CD14-positive monocyte (primary cell): Measurements from ENCODE around the gene EEPD1. TPM values are rescaled to one million over a fixed set of nuclear protein-coding genes. Genes with fewer than 3 reads are reported as not detected.

Experiments used
- DNase-seq, 3 donors: peaks; one replicate each; pipeline ENCODE4 v3.0.0-alpha.2; 2011 to 2022
- H2AFZ ChIP-seq: 2 replicates; pipeline ENCODE4 v1.6.0; 2012; ENCODE audit warnings: mild to moderate bottlenecking, low read depth, low read length, inconsistent platforms; ENCODE audit not compliant: insufficient read depth, poor library complexity, severe bottlenecking
- H3K27ac ChIP-seq, 2 donors: 1 replicate in 1 of 2; 2 replicates in 1 of 2; pipeline ENCODE4 v1.5.1; 2012 to 2013; ENCODE audit warnings: low read length in 2 of 2, control low read depth in 1 of 2, inconsistent platforms in 1 of 2, low read depth in 1 of 2, mild to moderate bottlenecking in 1 of 2
- H3K27me3 ChIP-seq, 2 donors: one replicate each; pipeline versions ENCODE4 v1.6.0 to v1.6.1; 2011 to 2013; ENCODE audit warnings: low read length in 2 of 2; ENCODE audit not compliant: control insufficient read depth in 2 of 2, insufficient read depth in 2 of 2
- H3K36me3 ChIP-seq, 2 donors: replicated peaks in 1 of 2; 1 replicate in 1 of 2; 2 replicates in 1 of 2; pipeline versions ENCODE4 v1.5.1 to v1.6.1; 2012 to 2013; ENCODE audit warnings: low read length in 2 of 2, control low read depth in 1 of 2, inconsistent platforms in 1 of 2, mild to moderate bottlenecking in 1 of 2; ENCODE audit not compliant: insufficient read depth in 2 of 2, control insufficient read depth in 1 of 2
- H3K4me1 ChIP-seq, 2 donors: 1 replicate in 1 of 2; 2 replicates in 1 of 2; pipeline versions ENCODE4 v1.5.1 to v1.6.1; 2012 to 2013; ENCODE audit warnings: low read length in 2 of 2, control low read depth in 1 of 2, inconsistent platforms in 1 of 2, mild to moderate bottlenecking in 1 of 2, moderate library complexity in 1 of 2; ENCODE audit not compliant: insufficient read depth in 2 of 2, control insufficient read depth in 1 of 2
- H3K4me2 ChIP-seq: replicated peaks from 2 replicates; pipeline ENCODE3; 2012; ENCODE audit warnings: low read length, moderate library complexity, mild to moderate bottlenecking; ENCODE audit not compliant: poor library complexity, severe bottlenecking; ENCODE audit errors: extremely low read depth
- H3K4me3 ChIP-seq, 3 experiments: fragments of 200-600 bp in 1 of 3; sonication (generic) in 1 of 3; replicated peaks in 1 of 3; 1 replicate in 2 of 3; 2 replicates in 1 of 3; pipeline ENCODE4 v1.5.1; 2011 to 2013; ENCODE audit warnings: low read length in 3 of 3, mild to moderate bottlenecking in 3 of 3, control low read depth in 2 of 3, low read depth in 2 of 3, inconsistent platforms in 1 of 3, moderate library complexity in 1 of 3
- H3K79me2 ChIP-seq: 2 replicates; pipeline ENCODE4 v1.6.0; 2012; ENCODE audit warnings: mild to moderate bottlenecking, control low read depth, inconsistent platforms, low read length, moderate library complexity; ENCODE audit not compliant: insufficient read depth
- H3K9ac ChIP-seq: 2 replicates; pipeline ENCODE4 v1.6.0; 2017; ENCODE audit warnings: low read length, mild to moderate bottlenecking; ENCODE audit not compliant: insufficient read depth, poor library complexity, severe bottlenecking
- H3K9me3 ChIP-seq, 2 donors: replicated peaks in 1 of 2; 1 replicate in 1 of 2; 2 replicates in 1 of 2; pipeline versions ENCODE4 v1.5.1 to v1.6.1; 2012 to 2013; ENCODE audit warnings: low read length in 2 of 2, control low read depth in 1 of 2; ENCODE audit not compliant: control insufficient read depth in 1 of 2, insufficient read depth in 1 of 2
- H4K20me1 ChIP-seq: 2 replicates; pipeline ENCODE4 v1.6.0; 2012; ENCODE audit warnings: mild to moderate bottlenecking, low read length, control low read depth, moderate library complexity; ENCODE audit not compliant: insufficient read depth
- H3K27ac Mint-ChIP-seq, 7 donors: one replicate each; pipeline ENCODE4 v1.8.0; 2020; ENCODE audit warnings: mild to moderate bottlenecking in 7 of 7, mixed read lengths in 7 of 7, moderate library complexity in 6 of 7, inconsistent platforms in 2 of 7
- H3K27me3 Mint-ChIP-seq, 3 donors: one replicate each; pipeline ENCODE4 v1.8.0; 2021 to 2022; ENCODE audit warnings: low read depth in 3 of 3, mild to moderate bottlenecking in 3 of 3, mixed read lengths in 3 of 3, moderate library complexity in 3 of 3, inconsistent platforms in 1 of 3
- H3K36me3 Mint-ChIP-seq, 2 donors: one replicate each; pipeline ENCODE4 v1.8.0; 2020; ENCODE audit warnings: mixed read lengths in 2 of 2, inconsistent platforms in 1 of 2, mild to moderate bottlenecking in 1 of 2
- H3K4me1 Mint-ChIP-seq: one replicate; pipeline ENCODE4 v1.8.0; 2020; ENCODE audit warnings: mild to moderate bottlenecking, mixed read lengths
- H3K4me3 Mint-ChIP-seq, 2 donors: one replicate each; pipeline ENCODE4 v1.8.0; 2020; ENCODE audit warnings: mild to moderate bottlenecking in 2 of 2, mixed read lengths in 2 of 2, moderate library complexity in 1 of 2
- H3K9me3 Mint-ChIP-seq, 7 donors: one replicate each; pipeline ENCODE4 v1.8.0; 2020 to 2022; ENCODE audit warnings: mixed read lengths in 7 of 7, mild to moderate bottlenecking in 6 of 7, moderate library complexity in 6 of 7, inconsistent platforms in 2 of 7
- WGBS: methylation state at CpG from one replicate; pipeline ENCODE4 v1.1.5; 2013; ENCODE audit warnings: missing lambda C conversion rate; ENCODE audit not compliant: insufficient coverage; 5-methylcytosine and 5-hydroxymethylcytosine counted together
- intact Hi-C, 2 donors: fragments of 100-400 bp; cut with micrococcal nuclease; formaldehyde crosslinking; loops; one replicate each; pipeline versions ENCODE4 v1.15.0 to v1.15.1; 2023
- polyA plus RNA-seq, 3 donors: library from polyadenylated mRNA; depleted of rRNA in 1 of 3; unstranded in 2 of 3; stranded (reverse) in 1 of 3; fragments of 300-500 nt in 2 of 3; fragments of >200 nt in 1 of 3; fragmentation: Illumina TruSeq in 2 of 3; gene quantifications; 1 replicate in 2 of 3; 2 replicates in 1 of 3; pipeline ENCODE4 v1.2.3, GENCODE V29; 2012 to 2021
- TF ChIP-seq, protein P1 (sequence below): fragments of 200-600 bp; IDR thresholded peaks from one replicate; pipeline ENCODE4 v1.8.0; 2022; ENCODE audit warnings: antibody characterized with exemption, mild to moderate bottlenecking

Gene EEPD1
- polyA plus RNA-seq, 3 donors = 8.6 to 14.4 (median 12.6) TPM

DNA sequence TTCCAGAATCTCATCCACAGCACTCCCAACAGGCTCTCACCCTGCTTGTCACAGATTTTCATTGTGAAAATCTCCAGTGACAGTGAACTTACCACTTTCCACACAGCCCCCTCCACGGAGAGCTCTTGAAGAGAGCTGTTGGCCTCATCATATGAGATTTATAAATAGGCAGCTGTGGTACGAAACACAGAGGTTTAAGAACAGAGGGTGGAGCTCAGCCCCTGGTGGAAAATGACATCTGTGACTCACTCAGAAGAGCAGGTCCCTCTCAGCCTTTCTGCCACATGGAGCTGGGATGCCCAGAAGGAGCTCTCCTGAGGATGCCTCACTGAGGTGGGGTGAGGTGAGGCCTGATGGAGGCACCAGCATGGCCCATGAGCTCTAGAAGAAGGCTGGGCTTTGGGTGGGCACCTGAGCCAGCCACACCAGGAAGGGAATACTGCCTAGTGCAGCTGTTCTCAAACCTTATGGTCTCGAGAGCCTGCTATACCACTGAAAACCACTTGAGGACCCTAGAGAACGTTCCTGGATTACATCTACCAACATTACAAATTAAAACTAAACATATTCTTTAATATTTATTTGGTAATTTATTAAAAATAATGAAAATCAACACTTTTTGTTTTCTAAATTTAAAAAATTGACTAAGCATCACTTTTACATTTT is 25.8 kb upstream of the EEPD1 start:
- peaks cover 2 to 12% (median 8%) of the 10 kb centered on the region in 7 donors for H3K9me3 Mint-ChIP-seq
- Histone ChIP-seq H3K4me3 (no peak overlapping the region), H3K9ac (no peak overlapping the region), H3K79me2 (no peaks in the 10 kb centered on the region), H2AFZ (no peak overlapping the region), H3K4me2 (no peak overlapping the region), H3K36me3 (no peaks in the 10 kb centered on the region), H4K20me1 (no peaks in the 10 kb centered on the region), H3K27ac (no peak overlapping the region), H3K4me1 (peaks cover 0 to 17% of the 10 kb centered on the region in 2 donors), H3K27me3 (no peaks in the 10 kb centered on the region), H3K9me3 (no peaks in the 10 kb centered on the region)
- intact Hi-C loops = no loop called here
- WGBS = 14% methylated on average over 1 of the region's 4 CpGs
- no peaks in the 10 kb centered on the region for H3K36me3 Mint-ChIP-seq
- H3K4me1 Mint-ChIP-seq = peaks cover 42% of the 10 kb centered on the region
- peak overlapping the region in 2 of 7 donors; percentile 23 to 27 for H3K27ac Mint-ChIP-seq
- TF ChIP-seq, protein P1, sequence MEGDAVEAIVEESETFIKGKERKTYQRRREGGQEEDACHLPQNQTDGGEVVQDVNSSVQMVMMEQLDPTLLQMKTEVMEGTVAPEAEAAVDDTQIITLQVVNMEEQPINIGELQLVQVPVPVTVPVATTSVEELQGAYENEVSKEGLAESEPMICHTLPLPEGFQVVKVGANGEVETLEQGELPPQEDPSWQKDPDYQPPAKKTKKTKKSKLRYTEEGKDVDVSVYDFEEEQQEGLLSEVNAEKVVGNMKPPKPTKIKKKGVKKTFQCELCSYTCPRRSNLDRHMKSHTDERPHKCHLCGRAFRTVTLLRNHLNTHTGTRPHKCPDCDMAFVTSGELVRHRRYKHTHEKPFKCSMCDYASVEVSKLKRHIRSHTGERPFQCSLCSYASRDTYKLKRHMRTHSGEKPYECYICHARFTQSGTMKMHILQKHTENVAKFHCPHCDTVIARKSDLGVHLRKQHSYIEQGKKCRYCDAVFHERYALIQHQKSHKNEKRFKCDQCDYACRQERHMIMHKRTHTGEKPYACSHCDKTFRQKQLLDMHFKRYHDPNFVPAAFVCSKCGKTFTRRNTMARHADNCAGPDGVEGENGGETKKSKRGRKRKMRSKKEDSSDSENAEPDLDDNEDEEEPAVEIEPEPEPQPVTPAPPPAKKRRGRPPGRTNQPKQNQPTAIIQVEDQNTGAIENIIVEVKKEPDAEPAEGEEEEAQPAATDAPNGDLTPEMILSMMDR = no peak
- H3K27me3 Mint-ChIP-seq = peaks cover 0 to 4% (median 2%) of the 10 kb centered on the region in 3 donors
- no peak for DNase-seq
- H3K4me3 Mint-ChIP-seq = no peak overlapping the region

DNA sequence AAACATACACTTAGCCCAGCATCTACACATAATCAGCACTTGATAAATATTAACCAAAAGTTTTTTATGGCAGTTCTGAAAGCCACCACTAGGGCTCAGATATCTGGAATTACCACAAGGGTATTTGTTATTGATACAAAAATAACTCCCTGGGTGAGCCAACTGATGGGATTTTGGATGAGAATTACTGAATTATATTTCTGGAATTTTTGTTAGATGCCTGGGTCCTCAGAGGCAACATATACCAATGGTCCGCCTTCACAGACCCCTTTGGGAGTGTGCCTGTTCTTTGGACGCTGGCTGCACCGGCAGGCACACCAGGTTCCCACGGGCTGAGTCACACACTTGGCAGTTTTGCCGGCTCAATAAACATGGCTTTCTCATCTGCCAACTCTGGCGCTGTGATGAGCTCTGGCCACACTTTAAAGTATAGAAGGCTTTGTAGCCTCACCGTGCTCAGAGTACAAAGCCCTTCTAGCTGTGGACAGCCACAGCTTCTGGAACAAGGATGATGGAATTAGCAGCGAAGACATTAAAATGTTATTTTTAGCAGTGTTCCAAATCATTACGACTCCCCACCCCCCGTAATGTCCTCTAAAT is 24.5 kb upstream of the EEPD1 start:
- Mint-ChIP-seq H3K4me1 (peaks cover 29% of the 10 kb centered on the region), H3K36me3 (no peaks in the 10 kb centered on the region), H3K9me3 (peaks cover 0 to 4% (median 2%) of the 10 kb centered on the region in 7 donors), H3K4me3 (no peak overlapping the region), H3K27me3 (peaks cover 0 to 2% (median 0%) of the 10 kb centered on the region in 3 donors), H3K27ac (no peak overlapping the region)
- TF ChIP-seq, protein P1 = peak; percentile 83
- H3K27me3 ChIP-seq = no peaks in the 10 kb centered on the region
- H3K9ac ChIP-seq = no peak overlapping the region
- peaks cover 0 to 14% of the 10 kb centered on the region in 2 donors for H3K4me1 ChIP-seq
- intact Hi-C loops = no loop called here
- no peak overlapping the region for H3K27ac ChIP-seq
- H3K4me2 ChIP-seq = no peak overlapping the region
- no peaks in the 10 kb centered on the region for H3K36me3 ChIP-seq
- DNase-seq = peak in 1 of 3 donors; percentile 37
- H2AFZ ChIP-seq = no peak overlapping the region
- 95% methylated on average over 6 of the region's 10 CpGs for WGBS
- H3K4me3 ChIP-seq = no peak overlapping the region
- no peaks in the 10 kb centered on the region for H3K9me3 ChIP-seq
- no peaks in the 10 kb centered on the region for H4K20me1 ChIP-seq
- no peaks in the 10 kb centered on the region for H3K79me2 ChIP-seq
